H9 (cell line): ENCODE results near the gene ZNF429. TPM values are rescaled to one million over a fixed set of nuclear protein-coding genes. Genes with fewer than 3 reads are reported as not detected.

Source experiments
- DNase-seq: peaks from one replicate; pipeline ENCODE4 v3.0.0-alpha.2; 2017
- H2AFZ ChIP-seq: one replicate; pipeline ENCODE4 v1.6.1; 2013; ENCODE audit warnings: mild to moderate bottlenecking, low read length, control low read depth, moderate library complexity
- H2AK5ac ChIP-seq: 2 replicates; pipeline ENCODE4 v1.6.1; 2013; ENCODE audit warnings: low read length, control low read depth, mixed read lengths; ENCODE audit not compliant: insufficient read length
- H2BK120ac ChIP-seq: one replicate; pipeline ENCODE4 v1.6.1; 2013; ENCODE audit warnings: low read depth, mild to moderate bottlenecking, low read length, control low read depth, inconsistent platforms; ENCODE audit not compliant: poor library complexity, severe bottlenecking
- H2BK12ac ChIP-seq: 2 replicates; pipeline ENCODE4 v1.6.1; 2013; ENCODE audit warnings: low read length, control low read depth, mixed read lengths, low read depth; ENCODE audit not compliant: insufficient read length
- H2BK15ac ChIP-seq: 2 replicates; pipeline ENCODE4 v1.6.1; 2013; ENCODE audit warnings: low read depth, low read length, control low read depth
- H2BK20ac ChIP-seq: one replicate; pipeline ENCODE4 v1.6.1; 2013; ENCODE audit warnings: low read depth, mild to moderate bottlenecking, low read length, control low read depth, inconsistent platforms; ENCODE audit not compliant: poor library complexity, severe bottlenecking
- H2BK5ac ChIP-seq: 2 replicates; pipeline ENCODE4 v1.6.1; 2013; ENCODE audit warnings: low read length, control low read depth, mixed read lengths; ENCODE audit not compliant: insufficient read length
- H3K14ac ChIP-seq: 2 replicates; pipeline ENCODE4 v1.6.1; 2013; ENCODE audit warnings: low read length, control low read depth; ENCODE audit not compliant: insufficient read depth
- H3K18ac ChIP-seq: 2 replicates; pipeline ENCODE4 v1.6.1; 2013; ENCODE audit warnings: low read depth, mild to moderate bottlenecking, mixed read lengths, low read length, control low read depth; ENCODE audit not compliant: insufficient read length
- H3K23ac ChIP-seq: 2 replicates; pipeline ENCODE4 v1.6.1; 2013; ENCODE audit warnings: low read length, control low read depth, mixed read lengths, low read depth; ENCODE audit not compliant: insufficient read length
- H3K23me2 ChIP-seq: 2 replicates; pipeline ENCODE4 v1.6.1; 2013; ENCODE audit warnings: low read depth, mild to moderate bottlenecking, mixed read lengths, low read length, control low read depth; ENCODE audit not compliant: insufficient read length, poor library complexity, severe bottlenecking
- H3K27ac ChIP-seq: 2 replicates; pipeline ENCODE4 v1.5.1; 2013; ENCODE audit warnings: low read length, control low read depth, mixed read lengths, low read depth; ENCODE audit not compliant: insufficient read length
- H3K27me3 ChIP-seq: 2 replicates; pipeline ENCODE4 v1.6.1; 2013; ENCODE audit warnings: low read length, control low read depth, inconsistent platforms; ENCODE audit not compliant: insufficient read depth
- H3K4ac ChIP-seq: 2 replicates; pipeline ENCODE4 v1.6.1; 2013; ENCODE audit warnings: low read depth, mild to moderate bottlenecking, control low read depth, inconsistent platforms, low read length, moderate library complexity
- H3K4me1 ChIP-seq: 2 replicates; pipeline ENCODE4 v1.6.1; 2013; ENCODE audit warnings: low read length, control low read depth, inconsistent platforms; ENCODE audit not compliant: insufficient read depth
- H3K4me2 ChIP-seq: 2 replicates; pipeline ENCODE4 v1.6.1; 2013; ENCODE audit warnings: low read length, control low read depth, mixed read lengths; ENCODE audit not compliant: insufficient read length, insufficient read depth
- H3K56ac ChIP-seq: 2 replicates; pipeline ENCODE4 v1.6.1; 2013; ENCODE audit warnings: low read depth, mild to moderate bottlenecking, mixed read lengths, low read length, control low read depth; ENCODE audit not compliant: insufficient read length
- H3K79me1 ChIP-seq: 2 replicates; pipeline ENCODE4 v1.6.1; 2013; ENCODE audit warnings: low read depth, mild to moderate bottlenecking, moderate library complexity, low read length, control low read depth, inconsistent platforms; ENCODE audit not compliant: insufficient read depth, poor library complexity, severe bottlenecking
- H3K79me2 ChIP-seq: 2 replicates; pipeline ENCODE4 v1.6.1; 2013; ENCODE audit warnings: low read length, control low read depth, inconsistent platforms; ENCODE audit not compliant: insufficient read depth
- H3K9ac ChIP-seq: 2 replicates; pipeline ENCODE4 v1.6.1; 2013; ENCODE audit warnings: low read length, control low read depth, mixed read lengths; ENCODE audit not compliant: insufficient read length; ENCODE audit errors: extremely low read depth
- H3K9me3 ChIP-seq: one replicate; pipeline ENCODE4 v1.6.1; 2013; ENCODE audit warnings: low read depth, low read length, inconsistent platforms; ENCODE audit not compliant: control insufficient read depth
- H3T11ph ChIP-seq: one replicate; pipeline ENCODE4 v1.6.1; 2013; ENCODE audit warnings: mild to moderate bottlenecking, low read length, control low read depth, inconsistent platforms
- H4K20me1 ChIP-seq: one replicate; pipeline ENCODE4 v1.6.1; 2013; ENCODE audit not compliant: control insufficient read depth, insufficient read length, insufficient read depth
- H4K5ac ChIP-seq: 2 replicates; pipeline ENCODE4 v1.6.1; 2013; ENCODE audit warnings: low read depth, mild to moderate bottlenecking, mixed read lengths, low read length, control low read depth; ENCODE audit not compliant: insufficient read length
- H4K8ac ChIP-seq: replicated peaks from 2 replicates; pipeline ENCODE4 v1.6.1; 2013; ENCODE audit warnings: low read length, control low read depth, mixed read lengths, low read depth; ENCODE audit not compliant: insufficient read length
- H4K91ac ChIP-seq: 2 replicates; pipeline ENCODE4 v1.6.1; 2013; ENCODE audit warnings: low read depth, mild to moderate bottlenecking, moderate library complexity, mixed read lengths, low read length, control low read depth; ENCODE audit not compliant: insufficient read length
- H3K27ac Mint-ChIP-seq, 3 experiments: 2 replicates in 2 of 3; 3 replicates in 1 of 3; pipeline ENCODE4 v1.8.0; 2020 to 2021; ENCODE audit warnings: mixed read lengths in 3 of 3, mild to moderate bottlenecking in 1 of 3, moderate library complexity in 1 of 3
- H3K27me3 Mint-ChIP-seq: 2 replicates; pipeline ENCODE4 v1.8.0; 2021; ENCODE audit warnings: low read depth, mild to moderate bottlenecking, moderate library complexity, mixed read lengths
- H3K36me3 Mint-ChIP-seq, 3 experiments: 2 replicates in 2 of 3; 3 replicates in 1 of 3; pipeline ENCODE4 v1.8.0; 2020 to 2021; ENCODE audit warnings: low read depth in 3 of 3, mixed read lengths in 3 of 3; ENCODE audit not compliant: insufficient read depth in 1 of 3
- H3K4me1 Mint-ChIP-seq, 2 experiments: 2 replicates each; pipeline ENCODE4 v1.8.0; 2020; ENCODE audit warnings: mixed read lengths in 2 of 2
- H3K4me3 Mint-ChIP-seq, 2 experiments: 2 replicates in 1 of 2; 3 replicates in 1 of 2; pipeline ENCODE4 v1.8.0; 2020 to 2021; ENCODE audit warnings: mild to moderate bottlenecking in 2 of 2, mixed read lengths in 2 of 2, moderate library complexity in 1 of 2
- H3K9me3 Mint-ChIP-seq, 2 experiments: 2 replicates in 1 of 2; 3 replicates in 1 of 2; pipeline ENCODE4 v1.8.0; 2020; ENCODE audit warnings: mild to moderate bottlenecking in 2 of 2, mixed read lengths in 2 of 2, moderate library complexity in 1 of 2
- CTCF ChIP-seq: fragments of 200-600 bp; sonication (generic); conservative IDR thresholded peaks from 3 replicates; pipeline ENCODE4 v1.8.0; 2021; ENCODE audit warnings: antibody characterized with exemption, mild to moderate bottlenecking
- WGBS: extraction: QIAGEN DNeasy Blood & Tissue Kit; methylation state at CpG from one replicate; pipeline ENCODE4 v1.1.7; 2013; ENCODE audit warnings: missing lambda C conversion rate, low lambda C conversion rate, mixed read lengths; ENCODE audit not compliant: insufficient read length; ENCODE audit errors: extremely low coverage; 5-methylcytosine and 5-hydroxymethylcytosine counted together
- total RNA-seq: library from RNA; stranded (reverse); gene quantifications from 2 replicates; pipeline ENCODE4 v1.2.1, GENCODE V29; 2021

Gene ZNF429
- total RNA-seq, 1 experiment from 2014 or later: 11.2 TPM

GRCh38 chr19:21581646-21582240 is 76.3 kb downstream of the ZNF429 start:
- no peak overlapping the region for H2BK120ac ChIP-seq
- no peak overlapping the region for H3K18ac ChIP-seq
- H2BK12ac ChIP-seq: no peak overlapping the region
- H3K4me1 Mint-ChIP-seq: no peaks in the 10 kb centered on the region
- H3K4ac ChIP-seq: no peak overlapping the region
- no peaks in the 10 kb centered on the region for H3K4me1 ChIP-seq
- WGBS: no CpG with 5 or more reads among the region's 1 CpG
- H3K27ac ChIP-seq: no peak overlapping the region
- H4K91ac ChIP-seq: no peak overlapping the region
- no peak overlapping the region for H3K27ac Mint-ChIP-seq
- no peak overlapping the region for H3T11ph ChIP-seq
- H2BK5ac ChIP-seq: no peak overlapping the region
- H2BK15ac ChIP-seq: no peak overlapping the region
- H3K23ac ChIP-seq: no peak overlapping the region
- H3K56ac ChIP-seq: no peak overlapping the region
- H3K79me2 ChIP-seq: no peaks in the 10 kb centered on the region
- no peak for DNase-seq
- peaks cover 7 to 16% (median 9%) of the 10 kb centered on the region in 3 experiments; a peak in 5 of 7 replicates for H3K36me3 Mint-ChIP-seq
- H3K27me3 Mint-ChIP-seq: peaks cover 18% of the 10 kb centered on the region
- H3K27me3 ChIP-seq: no peaks in the 10 kb centered on the region
- peaks cover 1% of the 10 kb centered on the region for H3K23me2 ChIP-seq
- peaks cover 68 to 71% of the 10 kb centered on the region in 2 experiments for H3K9me3 Mint-ChIP-seq
- no peak for TF ChIP-seq CTCF
- H4K20me1 ChIP-seq: no peaks in the 10 kb centered on the region
- no peak overlapping the region for H4K8ac ChIP-seq
- H3K9me3 ChIP-seq: peaks cover 48% of the 10 kb centered on the region
- no peak overlapping the region for H3K14ac ChIP-seq
- H2AK5ac ChIP-seq: no peak overlapping the region
- no peak overlapping the region for H4K5ac ChIP-seq
- no peak overlapping the region for H3K9ac ChIP-seq
- no peaks in the 10 kb centered on the region for H3K79me1 ChIP-seq
- no peak overlapping the region for H2BK20ac ChIP-seq
- H3K4me2 ChIP-seq: no peak overlapping the region
- no peak overlapping the region for H2AFZ ChIP-seq
- H3K4me3 Mint-ChIP-seq: no peak overlapping the region; a peak in 1 of 5 replicates
